Stimulated activated effector memory CD8-positive, alpha-beta T cell treated with anti-CD3 and anti-CD28 coated beads, Interleukin-12 subunit alpha, Interleukin-12 subunit beta, amount 100 ng/mL, for 72 hours (primary cell): ENCODE results near the gene COL25A1.
"Not testable (repeated sequence)": the region's sequence is repeated elsewhere in the genome, so short reads cannot be mapped to it uniquely, and the experiment has no call there.

Source experiments
- ATAC-seq: fragments of 150-1000 bp; cut with Tn5 transposase; 2 replicates; pipeline ENCODE4 v1.10.0; 2021
- DNase-seq, 2 donors: peaks; one replicate each; pipeline ENCODE4 v3.0.0; 2021 to 2022; ENCODE audit warnings: low spot score in 2 of 2
- H3K27ac Mint-ChIP-seq: one replicate; pipeline ENCODE4 v1.8.0; 2022; ENCODE audit warnings: mild to moderate bottlenecking, mixed read lengths
- H3K36me3 Mint-ChIP-seq: one replicate; pipeline ENCODE4 v1.8.0; 2022; ENCODE audit warnings: mild to moderate bottlenecking, mixed read lengths
- H3K4me1 Mint-ChIP-seq: one replicate; pipeline ENCODE4 v1.8.0; 2022; ENCODE audit warnings: mixed read lengths
- H3K4me3 Mint-ChIP-seq: one replicate; pipeline ENCODE4 v1.8.0; 2022; ENCODE audit warnings: mild to moderate bottlenecking, mixed read lengths
- H3K9me3 Mint-ChIP-seq: one replicate; pipeline ENCODE4 v1.8.0; 2022; ENCODE audit warnings: mixed read lengths

The COL25A1 gene

DNA sequence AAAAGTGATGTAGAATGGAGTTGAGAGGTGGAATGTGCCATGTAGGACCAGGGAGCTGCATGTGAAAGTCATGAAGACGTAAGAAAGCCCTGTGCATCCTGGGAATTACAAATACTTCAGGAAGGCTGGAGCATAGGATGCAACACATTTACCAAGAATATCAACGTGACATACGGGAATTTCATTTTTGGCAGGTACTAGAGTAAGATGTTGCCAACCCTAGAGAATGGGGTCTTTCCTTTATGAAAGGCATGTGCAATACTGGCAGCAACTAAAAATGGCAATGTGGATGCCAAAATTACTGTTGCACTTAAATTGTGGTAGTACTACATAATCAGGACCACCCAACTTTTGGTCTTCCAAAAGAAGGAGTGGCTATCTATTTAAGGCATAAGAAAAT lies 188.0 kb downstream of the COL25A1 start:
- Mint-ChIP-seq H3K9me3 (no peaks in the 10 kb centered on the region), H3K4me3 (no peak overlapping the region), H3K4me1 (no peaks in the 10 kb centered on the region), H3K36me3 (no peaks in the 10 kb centered on the region), H3K27ac (no peak overlapping the region)
- ATAC-seq (no peak), DNase-seq (no peak)

DNA sequence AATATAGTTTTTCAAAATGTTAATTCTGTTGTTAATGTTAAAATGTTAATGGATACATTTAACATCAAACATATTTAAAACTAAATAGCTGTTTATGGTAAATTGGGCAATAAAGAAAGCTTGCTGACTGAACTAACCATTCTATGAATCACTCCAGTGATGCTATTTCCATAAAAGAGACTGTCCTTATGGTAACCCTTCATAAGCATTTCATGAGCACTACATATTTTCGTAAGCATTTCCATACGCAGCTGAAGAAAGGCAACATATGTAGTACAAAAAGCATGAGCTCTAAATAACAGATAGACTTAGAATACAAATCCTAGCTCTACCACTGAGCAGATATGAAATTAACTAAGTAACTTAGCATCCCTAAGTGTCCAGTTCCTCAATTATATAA lies 188.9 kb downstream of the COL25A1 start:
- ATAC-seq (no peak), DNase-seq (no peak)
- Mint-ChIP-seq H3K9me3 (no peaks in the 10 kb centered on the region), H3K36me3 (no peaks in the 10 kb centered on the region), H3K4me1 (no peaks in the 10 kb centered on the region), H3K27ac (no peak overlapping the region), H3K4me3 (no peak overlapping the region)

DNA sequence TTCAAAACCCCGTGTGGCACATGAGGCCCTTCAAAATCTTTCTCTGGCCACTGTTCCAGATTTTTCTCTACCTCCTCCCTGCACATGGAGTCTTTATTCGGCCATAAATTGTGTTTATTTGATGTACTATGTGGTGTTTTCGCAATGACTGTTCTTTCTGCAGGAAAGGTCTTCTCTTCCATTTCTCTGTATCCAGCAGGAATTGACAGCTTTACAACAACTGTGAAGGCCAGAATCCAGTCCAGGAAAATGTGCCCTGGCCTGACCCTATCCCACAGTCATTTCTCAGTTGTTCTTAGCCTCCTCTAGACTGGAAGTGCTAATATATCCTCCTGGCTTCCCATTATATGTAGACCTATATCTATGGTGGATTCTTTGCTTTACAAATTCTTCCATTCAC lies 191.4 kb downstream of the COL25A1 start:
- no peak overlapping the region for H3K27ac Mint-ChIP-seq
- DNase-seq (no peak), ATAC-seq (no peak)
- H3K9me3 Mint-ChIP-seq, result no peaks in the 10 kb centered on the region
- no peaks in the 10 kb centered on the region for H3K4me1 Mint-ChIP-seq
- H3K36me3 Mint-ChIP-seq, result no peaks in the 10 kb centered on the region
- no peak overlapping the region for H3K4me3 Mint-ChIP-seq

DNA sequence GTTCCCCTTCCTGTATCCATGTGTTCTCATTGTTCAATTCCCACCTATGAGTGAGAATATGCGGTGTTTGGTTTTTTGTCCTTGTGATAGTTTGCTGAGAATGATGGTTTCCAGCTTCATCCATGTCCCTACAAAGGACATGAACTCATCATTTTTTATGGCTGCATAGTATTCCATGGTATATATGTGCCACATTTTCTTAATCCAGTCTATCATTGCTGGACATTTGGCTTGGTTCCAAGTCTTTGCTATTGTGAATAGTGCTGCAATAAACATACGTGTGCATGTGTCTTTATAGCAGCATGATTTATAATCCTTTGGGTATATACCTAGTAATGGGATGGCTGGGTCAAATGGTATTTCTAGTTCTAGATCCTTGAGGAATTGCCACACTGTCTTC lies 194.2 kb downstream of the COL25A1 start:
- ATAC-seq, H3K27ac Mint-ChIP-seq, H3K4me1 Mint-ChIP-seq, H3K9me3 Mint-ChIP-seq, H3K4me3 Mint-ChIP-seq, DNase-seq, H3K36me3 Mint-ChIP-seq: not testable (repeated sequence)

DNA sequence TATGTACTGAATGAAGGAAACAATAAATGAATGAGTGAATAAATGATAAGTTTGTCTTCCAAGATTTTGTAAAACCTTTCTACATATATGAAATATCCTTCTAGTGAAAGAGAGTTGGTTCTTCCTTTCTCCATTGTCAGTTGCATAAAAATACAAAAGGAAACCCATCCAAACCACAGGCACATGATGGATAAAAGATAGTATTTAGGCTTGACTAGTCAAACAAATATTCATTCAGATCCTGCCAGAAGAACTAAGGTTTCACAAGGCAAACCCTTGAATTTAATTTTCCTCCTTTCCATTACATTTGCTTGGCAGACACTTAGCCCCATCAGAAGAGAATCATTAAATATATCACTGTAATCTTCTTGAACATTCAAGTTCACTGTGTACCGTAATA lies 208.4 kb downstream of the COL25A1 start:
- Mint-ChIP-seq H3K4me3 (no peak overlapping the region), H3K27ac (no peak overlapping the region), H3K4me1 (no peaks in the 10 kb centered on the region), H3K9me3 (no peaks in the 10 kb centered on the region), H3K36me3 (no peaks in the 10 kb centered on the region)
- no peak for DNase-seq
- ATAC-seq, result no peak

DNA sequence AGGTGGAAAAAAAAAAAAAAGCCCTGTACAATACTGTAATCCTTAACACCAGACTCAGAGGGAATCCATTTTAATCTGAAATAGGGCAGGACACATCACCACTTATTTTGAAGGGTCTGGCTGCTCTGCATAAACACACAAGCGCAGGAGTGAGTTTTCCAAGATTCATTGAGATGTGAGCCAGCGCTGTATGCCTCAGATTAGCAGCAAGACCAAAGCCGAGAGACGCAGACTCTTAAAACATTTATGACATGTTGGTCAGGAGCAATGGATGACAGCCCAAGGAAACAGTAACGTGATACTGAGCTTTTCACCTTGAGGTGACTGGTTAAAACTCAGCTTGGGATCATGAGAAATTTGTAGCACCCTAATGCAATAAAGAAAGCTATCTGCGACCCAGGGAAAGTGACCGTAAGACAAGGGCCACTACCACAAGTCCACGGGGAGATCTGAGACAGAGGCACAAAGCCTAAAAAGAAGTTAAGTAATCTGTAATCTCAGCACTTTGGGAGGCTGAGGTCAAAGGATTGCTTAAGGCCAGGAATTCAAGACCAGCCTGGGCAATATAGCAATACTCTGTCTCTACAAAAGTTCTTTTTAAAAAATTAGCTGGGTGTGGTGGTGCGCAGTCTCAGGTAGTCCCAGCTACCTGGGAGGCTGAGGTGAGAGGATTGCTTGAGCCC lies 210.6 kb downstream of the COL25A1 start:
- DNase-seq (no peak), ATAC-seq (no peak)
- Mint-ChIP-seq H3K9me3 (no peaks in the 10 kb centered on the region), H3K4me1 (no peaks in the 10 kb centered on the region), H3K4me3 (no peak overlapping the region), H3K36me3 (no peaks in the 10 kb centered on the region), H3K27ac (no peak overlapping the region)

DNA sequence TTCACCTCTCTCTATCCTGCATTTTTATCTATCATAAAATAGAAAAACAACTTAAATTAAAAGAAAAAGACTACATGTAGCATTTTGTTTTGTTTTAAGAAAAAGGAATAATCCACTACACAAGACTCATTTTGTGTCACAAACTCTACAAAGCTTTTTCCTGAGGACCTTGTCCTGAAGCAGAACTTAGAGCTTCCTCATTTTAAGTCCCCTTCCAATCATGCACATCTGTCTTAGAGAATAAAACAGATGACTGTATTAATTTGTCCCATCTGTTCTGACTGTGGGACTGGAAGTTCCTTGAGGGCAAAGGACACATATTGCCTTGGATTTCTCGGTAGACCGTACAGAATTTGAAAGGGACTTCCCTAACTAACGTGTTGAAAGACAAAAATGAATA lies 218.5 kb downstream of the COL25A1 start:
- no peaks in the 10 kb centered on the region for H3K36me3 Mint-ChIP-seq
- no peak overlapping the region for H3K4me3 Mint-ChIP-seq
- no peak overlapping the region for H3K27ac Mint-ChIP-seq
- no peak for ATAC-seq
- no peaks in the 10 kb centered on the region for H3K4me1 Mint-ChIP-seq
- no peak for DNase-seq
- H3K9me3 Mint-ChIP-seq, result no peaks in the 10 kb centered on the region

DNA sequence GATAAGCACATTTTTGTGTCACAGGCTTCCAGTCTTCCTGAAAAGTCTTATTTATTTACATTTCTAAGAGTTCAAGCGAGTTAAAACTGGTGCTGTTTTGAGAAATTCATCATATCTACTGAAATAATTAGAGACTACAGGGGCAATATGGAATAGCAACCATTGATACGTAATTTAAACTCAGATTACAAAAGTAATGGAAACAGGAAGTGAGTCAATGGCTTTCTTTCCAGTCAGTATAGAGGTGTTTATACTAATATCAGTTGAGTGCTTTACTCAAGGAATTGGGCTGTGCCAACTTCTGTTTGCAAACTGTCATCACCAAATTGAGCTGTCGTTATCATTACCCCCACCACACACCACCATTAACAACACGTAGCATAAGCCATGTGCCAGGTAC lies 222.7 kb downstream of the COL25A1 start:
- Mint-ChIP-seq H3K27ac (no peak overlapping the region), H3K4me3 (no peak overlapping the region), H3K36me3 (no peaks in the 10 kb centered on the region), H3K4me1 (no peaks in the 10 kb centered on the region), H3K9me3 (no peaks in the 10 kb centered on the region)
- no peak for ATAC-seq
- no peak for DNase-seq

DNA sequence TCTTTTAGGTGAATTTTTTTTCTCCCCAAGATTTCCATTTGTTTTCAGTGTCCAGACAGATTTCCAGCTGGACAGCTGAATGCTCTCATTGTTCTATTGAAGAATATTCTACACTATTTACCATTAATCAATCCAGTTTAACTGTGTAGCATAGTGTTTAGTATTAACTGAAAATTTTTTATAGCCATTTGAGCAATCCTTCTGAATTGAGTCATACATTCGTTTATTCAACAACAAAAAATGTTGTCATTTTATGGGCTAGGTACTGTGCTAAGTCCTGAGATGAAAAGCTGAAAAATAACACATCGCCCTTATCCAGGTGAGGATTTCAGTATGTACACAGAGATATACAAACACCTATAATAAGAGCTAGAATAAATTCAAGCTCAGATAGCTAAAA lies 223.3 kb downstream of the COL25A1 start:
- no peaks in the 10 kb centered on the region for H3K9me3 Mint-ChIP-seq
- no peak overlapping the region for H3K27ac Mint-ChIP-seq
- ATAC-seq (no peak), DNase-seq (no peak)
- H3K4me3 Mint-ChIP-seq, result no peak overlapping the region
- H3K36me3 Mint-ChIP-seq, result no peaks in the 10 kb centered on the region
- H3K4me1 Mint-ChIP-seq, result no peaks in the 10 kb centered on the region

DNA sequence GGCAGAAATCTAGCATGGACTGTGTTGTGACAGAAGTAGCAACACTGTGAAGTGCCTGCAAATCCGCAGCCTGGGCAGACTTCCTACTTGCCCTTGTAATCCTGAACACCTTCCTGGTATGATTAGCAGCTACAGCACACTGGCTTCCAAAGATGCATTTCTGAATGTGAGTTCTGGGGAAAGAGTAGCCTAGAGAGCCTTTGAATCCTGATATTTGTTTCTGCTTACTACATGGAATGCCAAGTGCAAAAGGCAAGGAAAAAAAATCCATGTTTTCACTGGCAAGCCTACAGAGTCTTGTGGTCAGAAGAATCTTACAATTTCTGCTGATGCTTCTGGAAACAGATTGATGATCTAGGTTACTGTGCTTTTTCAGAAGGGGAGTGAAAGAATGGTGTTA lies 223.7 kb downstream of the COL25A1 start:
- no peak overlapping the region for H3K27ac Mint-ChIP-seq

DNA sequence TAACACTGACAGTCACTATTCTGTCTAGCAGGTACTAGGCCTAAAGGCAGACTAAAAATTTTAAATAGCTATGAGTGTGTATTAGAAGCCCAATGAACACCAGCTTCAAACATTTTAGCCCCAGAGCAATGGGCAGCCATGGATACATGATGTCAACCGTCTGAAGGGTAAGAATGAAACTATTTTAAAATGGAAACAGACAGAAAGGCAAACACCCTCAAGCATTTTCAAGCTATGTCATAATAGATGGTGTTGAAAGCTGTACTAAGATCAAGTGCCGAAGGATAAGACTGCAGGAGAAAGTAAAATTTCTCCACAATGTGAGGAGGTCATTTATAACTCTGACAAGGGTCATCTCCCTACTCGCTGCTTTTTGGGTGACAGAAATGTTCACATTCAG lies 225.0 kb downstream of the COL25A1 start:
- no peak for DNase-seq
- H3K9me3 Mint-ChIP-seq, result no peaks in the 10 kb centered on the region
- H3K27ac Mint-ChIP-seq, result no peak overlapping the region
- no peak for ATAC-seq
- H3K4me3 Mint-ChIP-seq, result no peak overlapping the region
- H3K4me1 Mint-ChIP-seq, result no peaks in the 10 kb centered on the region
- no peaks in the 10 kb centered on the region for H3K36me3 Mint-ChIP-seq

More for the DNA sequence above, 223.7 kb downstream of the COL25A1 start:
- H3K4me1 Mint-ChIP-seq, result no peaks in the 10 kb centered on the region
- H3K36me3 Mint-ChIP-seq, result no peaks in the 10 kb centered on the region
- no peaks in the 10 kb centered on the region for H3K9me3 Mint-ChIP-seq
- H3K4me3 Mint-ChIP-seq, result no peak overlapping the region
- DNase-seq (no peak), ATAC-seq (no peak)

DNA sequence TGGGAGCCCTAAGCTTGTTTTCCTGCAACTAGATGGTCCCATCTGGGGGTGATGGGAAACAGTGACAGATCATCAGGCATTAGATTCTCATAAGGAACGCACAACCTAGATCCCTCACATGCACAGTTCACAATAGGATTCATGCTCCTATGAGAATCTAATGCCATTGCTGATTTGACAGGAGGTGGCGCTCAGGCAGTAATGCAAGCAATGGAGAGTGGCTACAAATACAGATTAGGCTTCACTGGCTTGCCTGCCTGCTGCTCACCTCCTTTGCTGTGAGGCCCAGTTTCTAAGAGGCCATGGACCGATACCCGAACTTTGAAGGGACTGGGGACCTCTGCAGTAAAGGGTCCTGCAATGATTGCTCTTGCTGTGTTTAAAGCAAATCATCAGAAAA lies 225.7 kb downstream of the COL25A1 start:
- DNase-seq, ATAC-seq, H3K4me3 Mint-ChIP-seq, H3K9me3 Mint-ChIP-seq, H3K27ac Mint-ChIP-seq, H3K4me1 Mint-ChIP-seq, H3K36me3 Mint-ChIP-seq: not testable (repeated sequence)

DNA sequence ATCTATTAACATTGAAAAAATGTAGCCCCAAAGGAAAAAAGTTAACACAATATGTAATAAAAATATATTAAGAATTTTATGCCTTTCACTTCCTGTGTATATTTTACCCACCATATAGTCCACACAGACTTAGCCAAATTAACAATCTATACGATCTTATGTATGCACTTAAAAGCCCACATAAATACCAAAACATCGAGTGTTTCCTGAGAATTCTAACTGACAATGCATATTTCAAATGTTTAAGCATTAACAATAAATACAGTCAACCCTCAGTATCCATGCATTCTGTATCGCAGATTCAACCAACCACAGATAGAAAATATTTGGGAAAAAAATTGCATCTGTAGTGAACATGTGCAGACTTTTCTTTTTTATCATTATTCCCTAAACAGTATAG lies 226.8 kb downstream of the COL25A1 start:
- Mint-ChIP-seq H3K4me1 (no peaks in the 10 kb centered on the region), H3K4me3 (no peak overlapping the region), H3K36me3 (no peaks in the 10 kb centered on the region), H3K9me3 (no peaks in the 10 kb centered on the region), H3K27ac (no peak overlapping the region)
- no peak for ATAC-seq
- DNase-seq, result no peak

DNA sequence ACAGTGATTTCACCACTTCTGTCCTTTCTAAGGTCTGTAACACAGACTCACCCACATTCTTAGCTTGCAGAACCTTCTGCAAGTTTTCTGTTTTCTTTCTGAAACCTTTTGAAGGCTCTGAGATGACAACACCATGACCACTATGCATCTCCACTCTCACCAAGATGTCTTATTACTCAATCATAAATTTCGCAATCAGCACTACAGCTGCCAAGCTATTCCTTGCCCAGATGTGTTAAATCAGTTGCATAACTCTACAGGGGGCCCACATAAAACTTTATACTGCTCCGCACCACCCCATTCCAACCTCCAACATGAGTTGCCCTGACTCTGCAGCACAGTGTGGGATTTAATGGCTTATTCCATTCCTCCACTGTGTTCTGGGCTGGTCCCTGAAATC lies 229.9 kb downstream of the COL25A1 start:
- H3K27ac Mint-ChIP-seq, result no peak overlapping the region

DNA sequence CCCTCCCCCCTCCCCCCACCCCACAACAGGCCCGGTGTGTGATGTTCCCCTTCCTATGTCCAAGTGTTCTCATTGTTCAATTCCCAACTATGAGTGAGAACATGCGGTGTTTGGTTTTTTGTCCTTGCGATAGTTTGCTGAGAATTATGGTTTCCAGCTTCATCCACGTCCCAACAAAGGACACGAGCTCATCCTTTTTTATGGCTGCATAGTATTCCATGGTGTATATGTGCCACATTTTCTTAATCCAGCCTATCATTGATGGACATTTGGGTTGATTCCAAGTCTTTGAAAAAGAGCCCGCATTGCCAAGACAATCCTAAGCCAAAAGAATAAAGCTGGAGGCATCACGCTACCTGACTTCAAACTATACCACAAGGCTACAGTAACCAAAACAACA lies 231.8 kb downstream of the COL25A1 start:
- H3K9me3 Mint-ChIP-seq, ATAC-seq, H3K27ac Mint-ChIP-seq, H3K4me3 Mint-ChIP-seq, DNase-seq, H3K36me3 Mint-ChIP-seq, H3K4me1 Mint-ChIP-seq: not testable (repeated sequence)

More for the DNA sequence above, 229.9 kb downstream of the COL25A1 start:
- H3K4me1 Mint-ChIP-seq, result no peaks in the 10 kb centered on the region
- no peak overlapping the region for H3K4me3 Mint-ChIP-seq
- no peaks in the 10 kb centered on the region for H3K36me3 Mint-ChIP-seq
- no peaks in the 10 kb centered on the region for H3K9me3 Mint-ChIP-seq
- DNase-seq (no peak), ATAC-seq (no peak)

DNA sequence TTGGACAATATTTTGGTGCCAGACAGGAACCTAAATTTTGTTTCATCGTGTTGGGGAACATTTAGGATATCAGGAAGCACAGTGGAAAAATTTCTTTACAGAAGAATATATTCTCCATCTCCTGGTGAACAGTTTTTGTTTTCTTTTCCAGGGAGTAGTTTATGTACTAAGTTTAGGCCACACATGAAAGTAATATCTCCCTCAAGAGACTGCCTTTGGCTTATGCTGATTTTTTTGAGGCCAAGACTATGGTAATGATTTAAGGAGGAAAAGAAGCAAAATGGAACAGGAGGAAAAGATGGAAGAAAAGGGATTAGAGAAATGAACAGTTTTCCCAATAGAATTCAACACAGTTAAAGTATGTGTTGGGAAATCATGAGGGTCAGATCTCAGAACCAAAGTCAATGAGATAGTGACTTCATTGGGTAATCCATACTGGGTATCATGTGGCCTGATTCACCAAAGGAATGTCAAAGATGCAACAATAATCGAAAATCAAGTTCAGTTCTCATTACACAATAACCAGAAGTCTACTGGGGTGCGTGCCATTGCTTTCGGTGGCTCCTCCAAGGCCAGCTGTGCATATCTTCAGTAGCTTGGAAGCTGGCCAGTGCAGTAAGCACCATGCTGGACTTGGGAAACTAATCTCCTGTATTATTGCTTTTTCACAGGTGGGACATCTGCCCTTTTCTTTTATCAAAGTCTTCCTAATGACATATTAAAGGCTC lies 234.8 kb downstream of the COL25A1 start:
- ATAC-seq (no peak), DNase-seq (no peak)
- H3K27ac Mint-ChIP-seq, result no peak overlapping the region
- H3K36me3 Mint-ChIP-seq, result no peaks in the 10 kb centered on the region
- H3K4me3 Mint-ChIP-seq, result no peak overlapping the region
- H3K9me3 Mint-ChIP-seq, result no peaks in the 10 kb centered on the region
- no peaks in the 10 kb centered on the region for H3K4me1 Mint-ChIP-seq
